ENCODE data around the gene GNAT2.
"Not testable (repeated sequence)": the region's sequence is repeated elsewhere in the genome, so short reads cannot be mapped to it uniquely, and the experiment has no call there.

The GNAT2 gene

DNA sequence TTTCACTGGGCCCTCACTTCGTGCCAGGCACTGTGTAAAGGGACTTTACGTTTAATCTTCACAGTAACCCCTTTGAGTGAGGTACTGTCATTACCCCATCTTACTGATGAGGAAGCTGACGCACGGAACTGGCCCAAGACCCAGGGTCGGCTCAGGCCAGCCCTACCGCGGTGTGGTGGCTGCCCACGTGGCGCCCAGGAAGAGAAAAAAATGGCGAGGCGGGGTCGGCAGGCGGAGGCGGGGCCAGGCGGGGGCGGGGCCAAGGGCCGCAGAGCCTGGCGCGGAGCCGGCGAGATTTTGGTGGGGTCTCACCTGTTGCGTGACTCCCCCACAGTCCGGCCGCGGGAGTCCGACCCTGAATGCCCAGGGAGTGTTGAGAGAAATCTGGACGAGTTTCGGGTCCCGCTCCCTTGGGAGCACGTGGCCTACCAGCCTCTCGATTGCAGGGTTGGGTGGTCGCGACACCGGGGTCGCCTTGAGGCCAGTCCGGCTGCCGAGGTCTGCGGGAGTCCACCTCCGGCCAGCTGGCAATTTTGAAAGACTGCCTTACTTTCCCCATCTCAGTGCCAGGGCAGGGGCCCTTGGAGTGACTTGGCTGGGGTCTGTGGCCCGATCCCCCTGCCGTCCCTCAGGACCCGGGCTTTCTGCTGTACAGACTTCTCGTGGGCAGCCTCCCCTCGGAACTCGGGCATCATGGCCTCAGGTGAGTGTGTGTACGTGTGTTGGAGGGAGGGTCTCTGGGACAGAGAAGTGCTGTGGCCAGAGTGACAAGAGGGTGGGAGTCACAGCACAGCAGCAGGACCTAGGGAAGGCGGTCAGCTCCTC lies at the start of gene GNAT2, which contains the start of gene AMPD2:
TSS of gene GNAT2 (minus strand) at position 41 of the 825 bp plus-strand sequence. CDS start 6,746 bp downstream, outside the sequence.
TSS of gene AMPD2 (plus strand) at position 262 of the 825 bp plus-strand sequence. CDS start 1,339 bp downstream, outside the sequence.
- peak; percentile 93 for DNase-seq (ENCODE audit: low spot score)

DNA sequence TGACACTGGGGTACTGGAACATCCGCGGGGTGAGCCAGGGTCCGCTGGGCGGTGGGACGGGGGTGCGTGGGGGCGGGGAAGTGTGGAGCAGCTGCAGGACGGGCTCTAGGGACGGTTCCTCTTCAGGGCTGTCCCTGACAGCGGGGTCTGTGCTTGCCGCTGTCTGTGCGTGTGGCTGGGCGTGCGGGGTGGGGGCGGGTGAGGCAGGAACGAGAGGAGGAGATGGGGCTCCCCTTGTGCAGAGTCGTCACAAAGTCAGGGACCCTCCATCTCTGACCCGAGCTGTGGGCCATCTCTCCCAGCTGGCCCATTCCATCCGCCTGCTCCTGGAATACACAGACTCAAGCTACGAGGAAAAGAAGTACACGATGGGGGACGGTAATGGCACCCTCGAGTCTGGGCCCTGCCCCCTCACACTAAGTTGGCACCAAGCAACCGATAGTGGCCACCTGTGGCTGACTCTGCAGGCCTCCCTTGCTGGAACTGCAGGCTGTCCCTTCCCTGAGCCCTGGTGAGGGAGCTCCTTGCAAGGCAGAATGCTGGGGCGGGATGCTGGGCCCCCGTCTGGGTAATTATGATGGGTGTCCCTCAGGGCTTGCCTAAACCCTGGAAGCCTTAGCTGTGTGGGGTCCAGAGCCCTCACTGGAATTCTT lies 48.8 kb upstream of the GNAT2 start:
- DNase-seq (ENCODE audit: low spot score): no peak

- DNase-seq (ENCODE audit: low spot score): peak; percentile 98
Measured at GRCh38 chr1:109667452-109668122, 48.2 kb upstream of the GNAT2 start, which contains the start of gene GSTM2. Gene GSTM2 (plus strand): TSS chr1:109668057. CDS start chr1:109668116, 59 bp downstream.

DNA sequence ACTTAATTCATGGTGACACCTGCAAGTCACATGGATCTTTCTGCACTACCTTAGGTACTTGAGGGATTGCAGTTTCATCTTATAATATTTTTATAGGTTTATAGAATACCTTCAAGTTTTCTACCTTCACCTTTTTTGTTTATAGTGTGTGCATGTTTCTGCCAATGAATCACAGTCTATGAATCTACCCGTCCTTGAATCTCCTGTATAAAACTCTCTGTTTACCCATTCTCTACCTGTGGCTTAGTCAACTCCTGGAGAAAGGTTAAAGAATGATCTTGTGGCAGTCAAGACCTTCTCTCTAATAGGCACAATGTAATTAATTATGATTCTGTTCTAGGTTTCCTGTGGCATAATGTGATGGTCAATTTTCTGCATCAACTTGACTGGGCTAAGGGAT lies 45.3 kb upstream of the GNAT2 start:
- DNase-seq (ENCODE audit: low spot score): no peak

DNA sequence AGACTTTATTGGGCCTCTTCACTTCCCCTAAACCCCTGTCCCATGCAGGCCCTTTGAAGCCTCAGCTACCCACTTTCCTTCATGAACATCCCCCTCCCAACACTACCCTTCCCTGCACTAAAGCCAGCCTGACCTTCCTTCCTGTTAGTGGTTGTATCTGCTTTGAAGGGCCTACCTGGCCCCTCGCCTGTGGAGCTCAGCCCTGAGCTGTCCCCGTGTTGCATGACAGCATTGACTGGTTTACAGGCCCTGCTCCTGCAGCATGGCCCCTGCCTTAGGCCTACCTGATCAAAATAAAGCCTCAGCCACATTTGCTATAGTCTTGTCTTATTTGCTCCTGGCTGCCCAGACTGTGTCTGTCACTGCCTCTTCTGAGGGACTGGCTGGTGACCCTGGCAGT lies 42.0 kb upstream of the GNAT2 start:
- no peak for DNase-seq (ENCODE audit: low spot score)

GRCh38 chr1:109660691-109661026 lies 41.2 kb upstream of the GNAT2 start:
- not testable (repeated sequence) for DNase-seq (ENCODE audit: low spot score)

- no peak for DNase-seq (ENCODE audit: low spot score)
Measured at GRCh38 chr1:109659997-109660690, 40.7 kb upstream of the GNAT2 start.

- DNase-seq (ENCODE audit: low spot score): no peak
Measured at GRCh38 chr1:109659145-109659544, 39.7 kb upstream of the GNAT2 start.

- DNase-seq (ENCODE audit: low spot score): no peak
Measured at GRCh38 chr1:109658533-109659042, 39.2 kb upstream of the GNAT2 start.

DNA sequence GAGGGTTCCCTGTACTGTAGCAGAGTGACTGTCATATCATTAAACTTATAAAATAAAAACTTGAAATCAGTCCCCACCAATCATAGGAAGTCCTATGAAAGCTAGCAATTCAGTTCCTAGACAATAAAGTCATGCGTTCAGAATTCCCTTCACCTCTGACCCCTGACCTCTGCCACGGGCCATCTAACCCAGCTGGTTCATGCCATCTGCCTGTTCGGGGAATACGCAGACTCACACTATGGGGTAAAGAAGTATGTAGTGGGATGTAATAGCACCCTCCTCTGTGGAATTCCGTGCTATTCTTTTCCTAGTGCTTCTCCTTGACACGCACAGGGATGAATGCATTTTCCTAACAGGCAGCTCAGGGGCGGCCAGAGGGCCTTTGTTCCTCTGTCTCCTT lies 38.6 kb upstream of the GNAT2 start:
- no peak for DNase-seq (ENCODE audit: low spot score)

- no peak for DNase-seq (ENCODE audit: low spot score)
Measured at GRCh38 chr1:109657395-109657794, 38.0 kb upstream of the GNAT2 start.

DNA sequence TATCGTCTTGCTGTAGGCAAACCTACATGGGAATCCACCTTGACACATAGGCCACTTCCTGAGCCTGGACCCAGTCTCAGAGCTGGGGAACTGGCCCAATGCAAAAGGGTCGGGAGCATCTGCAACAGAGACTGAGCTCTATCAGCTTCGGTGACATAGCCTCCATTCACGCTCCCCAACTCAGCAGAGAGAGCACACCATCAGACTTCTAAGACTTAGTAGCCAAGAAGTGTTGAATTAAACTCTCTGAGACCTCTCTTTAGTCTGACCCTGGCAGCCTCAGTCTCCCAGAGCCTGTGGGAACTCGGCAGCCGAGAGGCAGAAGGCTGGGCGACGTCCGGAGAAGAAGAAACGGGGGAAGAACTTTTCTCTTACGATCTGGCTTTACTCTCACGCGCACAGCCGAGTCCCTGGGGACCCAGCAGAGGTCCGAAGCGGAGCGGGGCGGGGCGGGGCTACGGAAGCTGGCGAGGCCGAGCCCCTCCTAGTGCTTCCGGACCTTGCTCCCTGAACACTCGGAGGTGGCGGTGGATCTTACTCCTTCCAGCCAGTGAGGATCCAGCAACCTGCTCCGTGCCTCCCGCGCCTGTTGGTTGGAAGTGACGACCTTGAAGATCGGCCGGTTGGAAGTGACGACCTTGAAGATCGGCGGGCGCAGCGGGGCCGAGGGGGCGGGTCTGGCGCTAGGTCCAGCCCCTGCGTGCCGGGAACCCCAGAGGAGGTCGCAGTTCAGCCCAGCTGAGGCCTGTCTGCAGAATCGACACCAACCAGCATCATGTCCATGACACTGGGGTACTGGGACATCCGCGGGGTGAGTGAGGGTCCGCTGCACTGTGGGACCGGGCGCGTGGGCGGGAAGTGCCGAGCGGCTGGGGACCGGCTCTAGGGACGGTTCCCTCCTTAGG lies 36.5 kb upstream of the GNAT2 start, which contains the start of gene GSTM4:
TSS of gene GSTM4 (plus strand) at position 485 of the 905 bp plus-strand sequence. CDS start at position 776, 291 bp downstream.
- peak; percentile 93 for DNase-seq (ENCODE audit: low spot score)

DNA sequence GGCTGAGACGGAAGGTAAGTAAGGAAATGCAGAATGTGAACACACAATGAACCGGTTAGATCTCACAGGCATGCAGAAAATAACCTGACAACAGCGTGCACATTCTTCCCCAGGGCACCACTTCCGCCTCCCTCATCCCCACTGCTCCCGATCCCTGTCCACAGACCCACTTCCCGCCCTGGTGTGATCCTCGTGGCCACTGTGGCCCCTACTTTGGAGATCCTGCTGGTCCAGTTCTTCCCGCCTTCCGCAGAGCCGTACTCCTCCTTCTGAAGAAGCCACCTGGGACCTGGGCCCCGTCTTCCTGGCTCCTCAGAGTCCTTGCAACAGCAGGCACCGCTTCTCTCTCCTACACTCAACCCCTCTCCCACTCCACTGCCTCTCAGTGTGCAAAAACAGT lies 35.1 kb upstream of the GNAT2 start:
- no peak for DNase-seq (ENCODE audit: low spot score)

DNA sequence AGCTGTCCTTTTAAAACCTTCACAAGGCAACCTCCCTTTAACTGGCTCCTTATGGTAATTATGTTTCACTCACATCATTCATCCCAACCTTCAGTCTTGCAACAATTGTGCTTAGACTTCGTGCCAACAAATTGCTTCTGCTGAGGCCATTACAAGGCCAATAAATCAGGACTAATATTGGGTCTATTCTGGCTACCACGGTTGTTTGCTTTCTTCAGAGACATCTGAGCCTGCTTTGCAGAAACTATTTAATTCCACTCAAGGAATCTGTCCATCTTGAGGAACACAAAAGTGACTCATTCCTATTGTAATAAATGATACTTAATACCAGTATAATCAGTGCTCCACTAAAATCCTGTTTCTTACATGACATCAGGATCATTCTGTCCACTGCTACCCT lies 33.9 kb upstream of the GNAT2 start:
- no peak for DNase-seq (ENCODE audit: low spot score)

DNA sequence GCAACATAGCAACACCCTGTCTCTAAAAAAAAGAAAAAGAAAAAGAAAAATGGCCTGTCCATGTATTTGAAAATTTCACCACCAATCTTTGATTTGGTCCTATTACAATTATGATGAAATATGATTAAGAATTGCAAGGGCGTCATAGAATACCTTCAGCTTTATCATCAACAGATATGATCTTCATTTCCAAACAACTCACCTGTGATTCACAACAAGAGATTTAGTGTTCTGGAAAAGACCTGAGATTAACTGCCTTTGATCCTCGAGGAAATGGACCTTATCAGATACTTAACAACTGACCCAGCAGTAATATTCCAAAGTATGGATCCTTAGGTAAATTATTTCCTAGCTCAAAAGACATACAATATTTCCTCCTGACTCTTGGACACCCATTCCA lies 33.0 kb upstream of the GNAT2 start:
- no peak for DNase-seq (ENCODE audit: low spot score)

DNA sequence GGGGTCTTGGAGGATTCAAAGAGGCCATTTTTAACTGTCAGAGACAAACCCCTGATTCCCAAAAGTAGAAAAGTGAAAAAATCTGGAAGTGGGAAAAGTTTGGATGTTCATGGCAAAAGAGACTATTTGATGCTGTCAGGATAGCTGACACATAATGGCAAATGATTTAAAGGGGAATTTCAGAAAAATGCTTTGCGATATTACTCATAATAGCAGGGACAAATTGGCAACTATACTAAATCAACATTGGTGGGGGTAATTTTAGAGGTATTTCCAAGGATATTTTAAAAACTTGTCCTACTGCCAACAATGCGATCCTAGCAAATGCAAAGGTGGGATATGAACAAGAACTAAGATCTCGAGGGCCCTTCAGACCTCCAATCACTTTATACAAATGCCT lies 31.2 kb upstream of the GNAT2 start:
- no peak for DNase-seq (ENCODE audit: low spot score)

GRCh38 chr1:109649491-109649914 lies 30.1 kb upstream of the GNAT2 start:
- peak; percentile 41 for DNase-seq (ENCODE audit: low spot score)

DNA sequence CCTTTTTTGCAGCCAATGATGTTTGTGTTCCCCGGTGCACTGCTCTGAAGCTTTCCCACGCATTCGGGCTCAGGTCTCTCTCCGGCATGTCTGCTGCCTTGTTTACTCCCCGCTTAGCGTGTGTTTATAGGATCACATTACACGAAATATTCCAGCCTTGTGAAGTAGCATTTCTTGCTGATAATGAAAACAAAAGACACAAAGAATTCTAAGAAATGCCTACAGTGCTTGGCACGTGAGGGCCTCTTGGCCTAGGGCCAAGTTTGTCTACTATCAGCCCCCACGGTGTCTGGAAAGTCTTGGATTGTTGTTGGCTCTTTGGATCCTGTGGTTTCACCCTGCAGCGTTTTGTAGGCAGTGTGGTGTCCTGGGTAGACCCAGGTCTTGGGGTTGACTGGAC lies 25.3 kb upstream of the GNAT2 start:
- DNase-seq (ENCODE audit: low spot score): no peak

- peak; percentile 86 for DNase-seq (ENCODE audit: low spot score)
Measured at GRCh38 chr1:109643385-109644230, 24.2 kb upstream of the GNAT2 start.

DNA sequence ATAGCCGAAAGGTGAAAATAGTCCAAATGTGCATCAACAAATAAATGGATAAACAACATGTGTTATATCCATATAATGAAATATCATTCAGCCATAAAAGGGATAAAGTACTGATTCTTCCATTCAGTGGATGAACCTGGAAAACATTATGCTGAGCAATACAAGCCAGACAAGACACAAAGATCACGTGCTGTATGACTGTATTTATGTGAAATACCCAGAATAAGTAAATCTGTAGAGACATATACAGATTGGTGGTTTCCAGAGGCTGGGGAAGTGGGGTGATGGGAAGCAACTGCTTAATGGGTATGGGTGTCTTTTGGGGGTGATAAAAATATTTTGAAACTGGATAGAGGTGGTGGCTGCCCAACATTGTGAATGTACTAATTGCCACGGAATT lies 23.2 kb upstream of the GNAT2 start:
- peak; percentile 20 for DNase-seq (ENCODE audit: low spot score)

All from GM03348 (cell line).